GM19397 (cell line): ENCODE results near the gene CAPN2.

Source experiments
- ATAC-seq: cut with Tn5 transposase; IDR thresholded peaks from one replicate; pipeline ENCODE4 v1.9.1; 2021; ENCODE audit warnings: mild to moderate bottlenecking, moderate library complexity; ENCODE audit not compliant: unreplicated experiment

The CAPN2 gene

DNA sequence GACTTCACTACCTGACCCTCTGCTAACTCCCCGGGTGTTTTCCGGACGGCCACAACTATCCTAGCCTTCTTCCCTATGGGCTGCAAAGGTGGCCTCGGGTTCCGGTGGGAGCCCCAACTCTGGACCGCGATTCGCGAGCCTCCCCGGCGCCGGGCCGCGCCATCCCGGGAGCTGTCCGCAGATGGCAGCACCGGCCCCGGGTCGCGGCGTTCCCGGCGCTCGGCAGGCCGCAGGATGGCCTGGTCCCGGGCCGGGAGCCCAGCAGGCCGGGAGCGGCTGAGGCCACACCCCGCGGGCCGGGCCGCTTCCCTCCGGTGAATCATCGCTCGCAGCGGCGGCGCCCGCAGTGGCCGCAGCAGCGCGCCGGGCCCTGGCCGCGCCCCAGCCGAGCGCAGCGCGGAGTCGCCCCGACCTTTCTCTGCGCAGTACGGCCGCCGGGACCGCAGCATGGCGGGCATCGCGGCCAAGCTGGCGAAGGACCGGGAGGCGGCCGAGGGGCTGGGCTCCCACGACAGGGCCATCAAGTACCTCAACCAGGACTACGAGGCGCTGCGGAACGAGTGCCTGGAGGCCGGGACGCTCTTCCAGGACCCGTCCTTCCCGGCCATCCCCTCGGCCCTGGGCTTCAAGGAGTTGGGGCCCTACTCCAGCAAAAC, at the start of gene CAPN2:
CAPN2 (plus strand) TSS at position 346 of the 656 bp plus-strand sequence; CDS start at position 448, 102 bp downstream.
- ATAC-seq: peak; percentile 66

DNA sequence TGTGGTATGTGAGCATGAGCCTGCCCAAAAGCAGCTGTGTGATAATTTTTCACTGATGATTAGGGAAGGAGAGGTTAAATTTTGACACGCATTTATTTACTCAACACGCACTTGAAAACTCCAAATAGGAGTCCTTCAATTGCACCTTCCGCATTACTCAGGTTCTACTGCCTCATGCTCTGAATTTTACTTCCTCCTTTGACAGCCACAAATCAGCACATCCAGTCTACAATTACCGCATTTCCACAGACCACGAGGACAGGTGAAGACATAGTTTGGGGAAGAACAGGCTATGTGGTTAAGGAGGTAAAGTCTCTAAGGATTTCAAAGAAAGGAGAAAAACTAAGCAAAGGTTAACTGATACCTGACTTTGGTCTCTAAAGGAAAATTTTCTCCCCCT, 49.4 kb upstream of the CAPN2 start:
- no peak for ATAC-seq

DNA sequence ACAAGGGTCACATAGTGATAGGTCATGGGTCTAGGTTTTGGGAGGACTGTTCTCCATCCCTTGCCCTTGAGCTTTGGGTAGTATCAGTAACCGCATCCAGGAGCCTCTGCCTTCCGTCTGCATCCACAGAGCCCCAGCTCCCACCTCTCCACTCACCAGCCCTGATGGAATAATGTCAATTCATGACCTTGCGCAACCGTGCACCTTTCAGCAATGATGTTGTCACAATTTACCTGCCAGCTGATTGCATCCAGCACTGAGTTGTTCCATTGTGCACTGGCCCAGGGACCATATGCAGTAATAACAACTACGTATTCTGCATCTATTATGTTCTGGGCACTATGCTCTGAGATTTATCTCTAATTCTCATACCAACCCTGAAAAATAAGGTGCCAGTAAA, 48.2 kb upstream of the CAPN2 start:
- ATAC-seq: no peak

- no peak for ATAC-seq
Measured at GRCh38 chr1:223665592-223666312, 46.6 kb upstream of the CAPN2 start, which contains the start of gene CAPN8. Gene CAPN8, minus strand, starts transcription at chr1:223665701. Its CDS starts 55 bp downstream, at chr1:223665646.

- ATAC-seq: no peak
Measured at GRCh38 chr1:223667484-223668182, 44.7 kb upstream of the CAPN2 start.

- ATAC-seq: no peak
Measured at GRCh38 chr1:223669003-223669795, 43.1 kb upstream of the CAPN2 start.

- ATAC-seq: no peak
Measured at GRCh38 chr1:223670458-223671159, 41.7 kb upstream of the CAPN2 start.

DNA sequence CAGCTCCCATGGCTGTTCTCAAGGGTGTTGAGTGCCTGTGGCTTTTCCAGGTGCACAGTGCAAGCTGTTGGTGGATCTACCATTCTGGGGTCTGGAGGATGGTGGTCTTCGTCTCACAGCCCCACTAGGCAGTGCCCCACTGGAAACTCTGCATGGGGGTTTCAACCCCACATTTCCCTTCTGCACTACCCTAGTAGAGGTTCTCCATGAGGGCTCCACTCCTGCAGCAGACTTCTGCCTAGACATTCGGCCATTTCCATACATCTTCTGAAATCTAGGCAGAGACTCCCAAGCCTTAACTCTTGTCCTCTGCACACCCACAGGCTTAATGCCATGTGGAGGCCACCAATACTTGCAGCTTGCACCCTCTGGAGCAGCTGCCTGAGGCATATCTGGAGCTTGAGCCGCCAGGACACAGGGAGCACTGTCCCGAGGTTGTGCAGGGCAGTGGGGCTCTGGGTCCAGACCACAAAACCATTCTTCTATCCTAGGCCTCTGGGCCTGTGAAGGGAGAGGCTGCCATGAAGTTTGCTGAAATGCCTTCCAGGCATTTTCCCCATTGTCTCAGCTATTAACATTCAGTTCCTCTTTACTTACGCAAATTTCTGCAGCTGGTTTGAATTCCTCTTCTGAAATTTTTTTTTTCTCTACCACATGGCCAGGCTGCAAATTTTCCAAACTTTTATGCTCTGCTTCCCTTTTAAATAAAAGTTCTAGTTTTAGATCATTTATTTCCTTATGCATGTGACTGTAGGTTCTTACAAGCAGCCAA, 38.0 kb upstream of the CAPN2 start:
- ATAC-seq: no peak

DNA sequence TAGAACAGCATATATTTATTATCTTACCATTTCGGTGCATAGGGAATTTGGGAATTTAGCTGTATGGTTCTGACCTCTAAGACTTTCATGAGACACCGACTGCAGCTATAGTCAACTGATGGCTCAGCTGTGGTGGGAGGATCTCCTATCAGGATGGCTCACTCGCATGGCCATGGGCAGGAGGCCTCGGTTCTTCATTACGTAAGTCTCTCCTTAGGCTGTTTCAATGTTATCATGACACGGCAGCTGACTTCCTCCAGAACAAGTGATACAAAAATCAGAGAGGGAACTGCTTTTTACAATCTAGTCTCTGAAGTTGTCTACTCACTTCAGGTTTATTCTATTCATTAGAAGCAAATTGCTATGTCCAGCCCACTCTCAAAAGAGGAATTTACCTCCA, 33.5 kb upstream of the CAPN2 start:
- ATAC-seq: no peak

DNA sequence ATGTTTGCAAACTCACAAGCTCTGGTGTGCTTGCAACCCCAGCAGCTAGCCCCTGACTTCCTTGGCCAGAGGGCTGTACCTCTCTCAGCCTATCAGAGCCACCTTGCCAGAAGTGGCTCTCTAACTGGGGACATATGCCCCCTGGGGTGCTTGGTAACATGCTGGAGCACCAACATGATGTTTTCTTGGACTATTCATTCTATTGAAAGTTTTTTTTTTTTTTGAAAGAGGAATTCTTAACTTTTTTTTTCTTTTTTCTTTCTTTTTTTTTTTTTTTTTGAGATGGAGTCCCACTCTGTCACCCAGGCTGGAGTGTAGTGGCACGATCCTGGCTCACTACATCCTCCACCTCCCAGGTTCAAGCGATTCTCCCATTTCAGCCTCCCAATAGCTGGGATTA, 32.2 kb upstream of the CAPN2 start:
- ATAC-seq: no peak

DNA sequence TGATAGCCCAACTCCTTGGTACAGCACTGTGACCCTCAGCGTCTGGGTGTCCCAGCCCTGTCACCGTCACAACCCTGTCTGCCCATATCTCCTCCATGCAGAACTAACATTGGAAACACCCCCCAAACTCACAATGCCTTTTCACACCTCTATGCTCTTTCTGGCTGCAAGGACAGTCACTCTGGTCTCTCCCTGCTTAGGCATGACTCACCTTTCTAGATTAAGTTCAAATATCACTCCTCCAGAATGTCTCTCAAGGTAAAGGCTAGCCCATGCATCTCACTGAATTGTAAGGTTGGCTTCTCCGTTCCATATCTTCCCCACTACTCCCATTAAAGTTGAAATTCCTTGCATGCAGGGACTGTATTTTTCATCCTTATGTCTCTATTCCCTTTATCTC, 29.8 kb upstream of the CAPN2 start:
- no peak for ATAC-seq

- no peak for ATAC-seq
Measured at GRCh38 chr1:223683586-223684487, 28.5 kb upstream of the CAPN2 start.

DNA sequence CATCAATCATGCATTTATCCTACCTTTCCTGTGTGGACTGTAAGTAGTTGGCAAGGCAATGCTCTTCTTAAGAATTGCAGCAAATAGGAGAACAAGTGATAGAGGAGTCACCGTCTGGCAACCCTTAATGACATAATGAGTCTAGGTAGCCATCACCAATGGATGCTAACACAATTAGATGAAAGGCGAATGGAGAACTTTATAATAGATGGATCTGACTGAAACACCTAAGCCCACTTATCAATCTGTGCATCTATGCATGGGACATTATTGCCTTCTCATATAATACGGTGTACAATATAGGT, 27.9 kb upstream of the CAPN2 start:
- ATAC-seq: no peak

- no peak for ATAC-seq
Measured at GRCh38 chr1:223691121-223691520, 21.2 kb upstream of the CAPN2 start.

GRCh38 chr1:223695014-223695548, 17.3 kb upstream of the CAPN2 start:
- no peak for ATAC-seq

DNA sequence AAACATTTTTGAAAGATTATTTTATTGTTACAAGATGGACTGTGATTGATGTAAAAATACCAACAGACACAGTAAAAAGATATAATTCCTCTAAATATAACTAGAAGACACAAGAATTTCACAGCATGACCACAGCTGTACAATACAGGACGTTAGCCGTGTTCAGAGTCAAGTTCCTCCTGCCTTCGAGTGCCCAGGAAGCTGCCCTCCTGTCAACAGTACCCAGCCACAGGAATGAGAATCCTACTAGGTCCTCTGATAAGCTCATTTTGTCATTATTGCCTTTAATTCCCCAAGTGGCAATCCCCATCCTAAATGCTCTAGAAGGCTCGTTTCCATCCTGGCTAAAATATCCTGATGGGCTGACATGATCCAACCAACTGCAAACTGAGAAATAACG, 16.4 kb upstream of the CAPN2 start:
- no peak for ATAC-seq

GRCh38 chr1:223700388-223700918, 11.9 kb upstream of the CAPN2 start:
- ATAC-seq: no peak

DNA sequence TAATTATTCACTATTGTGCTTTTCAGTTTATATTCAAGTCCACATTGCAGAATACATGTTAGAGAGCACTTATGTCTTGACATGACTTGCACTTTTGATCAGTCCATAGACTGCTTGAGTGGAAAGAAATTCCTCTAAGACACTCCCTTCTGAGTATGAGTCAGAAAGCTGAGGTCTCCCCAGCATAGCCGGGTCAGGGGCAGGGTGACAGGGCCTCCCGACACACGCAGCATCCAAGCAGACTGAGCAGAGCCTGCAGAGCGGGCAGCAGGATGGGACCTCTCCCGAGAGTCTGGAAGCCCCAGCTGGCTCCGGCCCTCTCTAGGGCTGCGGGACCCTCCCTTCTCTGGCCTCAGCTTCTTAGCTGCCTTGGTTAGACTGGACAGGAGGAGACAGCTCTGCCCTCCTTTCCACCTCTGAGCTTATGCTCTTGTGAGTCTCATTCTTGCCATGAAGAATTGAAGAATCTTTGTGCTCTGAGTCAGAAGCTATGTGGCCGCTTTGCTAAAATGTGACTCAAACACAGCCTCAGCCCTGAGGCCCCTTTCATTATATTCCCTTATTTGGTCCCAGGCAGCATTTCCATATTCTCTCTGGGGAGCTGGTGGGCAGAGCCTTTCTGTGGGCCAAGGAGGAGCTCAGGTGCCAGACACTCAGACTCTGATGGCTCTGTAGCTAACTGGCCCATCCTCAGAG, 11.2 kb upstream of the CAPN2 start:
- no peak for ATAC-seq
